HG02981 (cell line): ENCODE results near the gene COASY.

Experiments used
- ATAC-seq: cut with Tn5 transposase; IDR thresholded peaks from one replicate; pipeline ENCODE4 v1.9.1; 2021; ENCODE audit warnings: mild to moderate bottlenecking, moderate library complexity; ENCODE audit not compliant: unreplicated experiment

The COASY gene

DNA sequence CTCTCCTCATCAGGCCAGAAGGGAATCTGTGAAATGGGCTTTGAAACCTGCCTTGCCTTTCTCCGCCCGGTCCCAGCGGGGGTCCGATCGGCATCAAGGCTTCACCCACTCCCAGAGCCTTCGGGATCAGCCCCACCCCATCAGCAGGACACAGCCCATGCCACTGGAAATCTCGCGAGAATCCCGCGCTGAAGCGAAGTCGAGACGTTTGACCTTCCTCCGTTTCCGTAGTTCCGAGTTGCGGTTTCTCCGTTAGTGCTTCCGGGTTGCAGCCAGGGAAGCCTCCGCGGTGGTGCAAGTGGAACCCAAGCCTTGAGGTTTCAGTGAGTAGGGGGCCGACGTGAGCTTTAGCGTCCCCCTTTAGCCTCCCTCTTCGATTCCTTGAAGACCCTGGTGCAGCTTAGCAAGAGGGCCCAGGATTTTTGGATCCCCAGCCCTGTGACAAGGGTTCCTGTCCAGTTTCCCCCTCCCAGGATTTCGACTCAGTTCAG is at the start of gene COASY:
Gene COASY, plus strand, starts transcription at position 252 of the 491 bp plus-strand sequence. CDS start 475 bp downstream, outside the sequence.
- no peak for ATAC-seq

GRCh38 chr17:42512246-42512645 is 49.7 kb upstream of the COASY start:
- ATAC-seq = no peak

DNA sequence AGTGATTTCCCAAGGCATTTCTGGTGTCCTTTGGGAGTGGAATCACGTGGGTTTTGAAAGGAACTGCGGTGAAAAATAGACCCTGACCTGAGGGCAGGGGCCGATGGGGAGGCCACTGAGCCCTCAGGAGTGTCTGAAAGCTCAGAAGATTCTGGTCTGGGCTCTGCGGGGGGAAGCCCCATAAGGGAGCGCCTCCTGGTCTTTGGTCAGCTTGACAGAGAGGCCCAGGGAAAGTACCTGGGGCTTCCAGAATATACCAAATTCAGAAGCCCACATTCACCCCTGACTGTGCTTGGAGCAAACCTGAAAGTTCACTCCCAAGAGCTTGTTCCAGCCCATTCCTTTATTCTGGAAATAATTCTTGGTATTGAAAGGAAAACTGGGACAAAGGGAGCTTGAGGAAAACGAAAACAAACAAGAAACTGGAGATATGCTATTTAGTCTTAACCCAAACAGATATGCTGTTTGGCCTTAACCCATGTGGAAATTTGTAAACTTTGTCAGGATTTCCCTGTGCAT is 49.2 kb upstream of the COASY start:
- no peak for ATAC-seq

- no peak for ATAC-seq
These were observed 48.3 kb upstream of the COASY start for GRCh38 chr17:42513686-42514085.

GRCh38 chr17:42514279-42514678 is 47.7 kb upstream of the COASY start:
- no peak for ATAC-seq

- ATAC-seq = no peak
These were observed 47.1 kb upstream of the COASY start for GRCh38 chr17:42514867-42515266.

DNA sequence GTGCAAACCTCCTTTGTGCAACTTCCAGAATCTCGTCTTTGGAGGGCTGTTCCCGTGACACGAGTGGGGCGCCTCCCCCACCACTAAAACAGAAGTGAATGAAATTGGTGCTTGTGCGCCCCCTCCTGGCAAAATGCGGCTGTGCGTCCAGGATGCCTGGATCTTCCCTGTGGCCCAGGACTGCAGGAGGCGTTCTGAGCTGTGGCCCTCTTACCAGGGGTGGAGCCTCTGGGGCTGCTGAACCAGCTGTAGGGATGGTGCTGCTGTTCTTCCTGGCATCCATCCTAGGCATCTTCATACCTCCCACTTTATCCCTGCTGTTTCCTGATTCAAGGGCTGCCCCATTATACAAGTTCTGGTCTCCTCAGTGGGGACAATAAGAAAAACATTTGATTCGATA is 44.4 kb upstream of the COASY start:
- ATAC-seq = no peak

GRCh38 chr17:42518046-42518754 is 43.7 kb upstream of the COASY start:
- ATAC-seq = no peak

DNA sequence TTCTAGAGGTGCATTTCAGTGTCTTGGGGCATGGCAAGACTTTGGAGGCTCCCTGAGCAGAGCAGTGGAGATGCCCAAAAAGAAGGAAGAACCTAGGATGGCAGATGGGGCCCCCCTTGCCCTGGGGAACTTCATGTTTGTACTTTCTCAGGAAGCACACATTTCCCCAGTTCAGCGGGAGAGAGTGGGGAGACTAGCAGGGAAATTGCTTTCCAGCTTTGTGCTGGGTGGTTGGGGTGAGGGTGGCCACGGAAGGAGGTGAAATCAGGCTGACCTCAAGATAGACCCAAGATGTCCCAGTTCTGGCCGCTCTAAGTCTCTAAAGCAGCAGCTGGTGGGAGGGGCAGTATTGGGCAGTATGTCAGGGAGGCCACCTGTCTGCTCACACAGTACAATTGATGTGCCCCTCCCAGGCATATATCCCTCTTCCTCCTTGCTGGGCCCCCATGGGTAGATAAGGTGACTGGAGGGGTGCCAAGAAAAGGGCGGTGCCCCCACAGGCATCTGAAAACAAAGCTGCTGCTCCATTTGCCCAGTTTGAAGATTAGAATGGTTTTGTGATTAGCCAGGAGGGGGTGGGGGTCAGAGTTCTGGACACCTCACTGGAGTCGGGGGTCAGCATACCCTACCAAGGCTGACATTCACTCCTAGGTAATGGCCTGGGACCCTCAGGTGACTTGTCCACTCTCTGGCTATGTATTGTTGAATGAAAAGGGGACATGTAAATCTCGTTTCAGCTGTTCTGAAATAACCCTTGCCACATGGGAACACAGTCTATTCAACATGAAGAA is 43.0 kb upstream of the COASY start:
- ATAC-seq = no peak

GRCh38 chr17:42519546-42520491 is 42.1 kb upstream of the COASY start:
- ATAC-seq = no peak

- ATAC-seq = no peak
These were observed 41.4 kb upstream of the COASY start for GRCh38 chr17:42520540-42520951.

GRCh38 chr17:42521036-42521435 is 40.9 kb upstream of the COASY start:
- ATAC-seq = no peak

GRCh38 chr17:42521666-42522262 is 40.2 kb upstream of the COASY start:
- ATAC-seq = no peak

- no peak for ATAC-seq
These were observed 39.6 kb upstream of the COASY start for GRCh38 chr17:42522263-42522790.

- ATAC-seq = no peak
These were observed 39.1 kb upstream of the COASY start for GRCh38 chr17:42522798-42523278.

DNA sequence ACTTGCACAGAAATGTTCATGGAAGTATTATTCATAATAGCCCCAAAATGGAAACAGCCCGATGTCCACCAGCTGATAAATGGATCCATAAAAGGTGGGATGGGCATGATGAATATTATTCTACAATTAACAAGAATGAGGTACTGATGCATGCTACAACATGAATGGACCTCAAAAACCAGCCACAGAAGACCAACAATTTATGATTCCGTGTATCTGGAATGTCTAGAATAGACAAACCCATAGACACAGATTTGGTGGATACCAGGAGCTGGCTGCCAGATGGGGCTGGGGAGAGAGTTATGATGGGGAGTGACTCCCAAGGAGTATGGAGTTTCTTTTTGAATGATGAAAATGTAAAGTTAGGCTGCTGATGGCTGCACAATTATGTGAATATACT is 36.7 kb upstream of the COASY start:
- no peak for ATAC-seq

GRCh38 chr17:42526031-42526444 is 35.9 kb upstream of the COASY start:
- no peak for ATAC-seq

- no peak for ATAC-seq
These were observed 34.0 kb upstream of the COASY start for GRCh38 chr17:42527932-42528331.

GRCh38 chr17:42529061-42529460 is 32.9 kb upstream of the COASY start:
- ATAC-seq = no peak

- ATAC-seq = no peak
These were observed 30.9 kb upstream of the COASY start for GRCh38 chr17:42530952-42531454.
